Suprapubic skin (tissue), 4 donors: ENCODE data around the gene SLC17A5. TPM values are rescaled to one million over a fixed set of nuclear protein-coding genes. Genes with fewer than 3 reads are reported as not detected.
A peak's percentile ranks its signal among the peaks of the same experiment; 100 is the strongest.

Experiments
- DNase-seq, 2 donors: peaks; one replicate each; pipeline ENCODE4 v3.0.0-alpha.2; 2019; ENCODE audit warnings: low spot score in 2 of 2
- H3K27ac ChIP-seq: fragments of 200-600 bp; sonication (generic); one replicate; pipeline ENCODE4 v1.5.1; 2019
- H3K27me3 ChIP-seq: fragments of 200-600 bp; sonication (generic); one replicate; pipeline ENCODE4 v1.5.1; 2019
- H3K36me3 ChIP-seq: fragments of 200-600 bp; sonication (generic); one replicate; pipeline ENCODE4 v1.5.1; 2019
- H3K4me1 ChIP-seq: fragments of 200-600 bp; sonication (generic); one replicate; pipeline ENCODE4 v1.5.1; 2019
- H3K4me3 ChIP-seq: fragments of 200-600 bp; sonication (generic); one replicate; pipeline ENCODE4 v1.5.1; 2019; ENCODE audit warnings: mild to moderate bottlenecking
- H3K9me3 ChIP-seq: fragments of 200-600 bp; sonication (generic); one replicate; pipeline ENCODE4 v1.5.1; 2019
- EP300 ChIP-seq: sonication (generic); formaldehyde crosslinking; IDR thresholded peaks from one replicate; pipeline ENCODE4 v1.6.1; 2017; ENCODE audit warnings: antibody characterized with exemption
- POLR2A ChIP-seq, 2 donors: fragments of 450-650 bp; IDR thresholded peaks; one replicate each; pipeline ENCODE4 v1.6.1; 2017; ENCODE audit warnings: antibody characterized with exemption in 2 of 2, mild to moderate bottlenecking in 2 of 2, moderate library complexity in 2 of 2
- POLR2AphosphoS5 ChIP-seq, 3 donors: sonication (generic); formaldehyde crosslinking; IDR thresholded peaks; one replicate each; pipeline ENCODE4 v1.6.1; 2017; ENCODE audit warnings: antibody characterized with exemption in 3 of 3
- whole genome bisulfite sequencing: methylation state at CpG from one replicate; pipeline ENCODE4 v1.1.5; 2018; 5-methylcytosine and 5-hydroxymethylcytosine counted together
- total RNA-seq, 4 donors: library from RNA; depleted of rRNA; stranded (reverse); fragments of >200 nt; gene quantifications; one replicate each; pipeline ENCODE4 v1.1.0, GENCODE V29; 2016
- TF ChIP-seq, protein P1 (sequence below), 2 donors: fragments of 200-600 bp in 1 of 2; fragments of 450-650 bp in 1 of 2; sonication (generic) in 1 of 2; IDR thresholded peaks; one replicate each; pipeline ENCODE4 v1.5.1; 2016 to 2019; ENCODE audit warnings: antibody characterized with exemption in 2 of 2, mild to moderate bottlenecking in 1 of 2, moderate library complexity in 1 of 2

SLC17A5 gene, protein sequence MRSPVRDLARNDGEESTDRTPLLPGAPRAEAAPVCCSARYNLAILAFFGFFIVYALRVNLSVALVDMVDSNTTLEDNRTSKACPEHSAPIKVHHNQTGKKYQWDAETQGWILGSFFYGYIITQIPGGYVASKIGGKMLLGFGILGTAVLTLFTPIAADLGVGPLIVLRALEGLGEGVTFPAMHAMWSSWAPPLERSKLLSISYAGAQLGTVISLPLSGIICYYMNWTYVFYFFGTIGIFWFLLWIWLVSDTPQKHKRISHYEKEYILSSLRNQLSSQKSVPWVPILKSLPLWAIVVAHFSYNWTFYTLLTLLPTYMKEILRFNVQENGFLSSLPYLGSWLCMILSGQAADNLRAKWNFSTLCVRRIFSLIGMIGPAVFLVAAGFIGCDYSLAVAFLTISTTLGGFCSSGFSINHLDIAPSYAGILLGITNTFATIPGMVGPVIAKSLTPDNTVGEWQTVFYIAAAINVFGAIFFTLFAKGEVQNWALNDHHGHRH
- total RNA-seq, result 10 to 100 TPM in 2 of 4 donors, 1 to 10 TPM in 2; 8.0 to 14.0 (median 11.2) TPM

DNA sequence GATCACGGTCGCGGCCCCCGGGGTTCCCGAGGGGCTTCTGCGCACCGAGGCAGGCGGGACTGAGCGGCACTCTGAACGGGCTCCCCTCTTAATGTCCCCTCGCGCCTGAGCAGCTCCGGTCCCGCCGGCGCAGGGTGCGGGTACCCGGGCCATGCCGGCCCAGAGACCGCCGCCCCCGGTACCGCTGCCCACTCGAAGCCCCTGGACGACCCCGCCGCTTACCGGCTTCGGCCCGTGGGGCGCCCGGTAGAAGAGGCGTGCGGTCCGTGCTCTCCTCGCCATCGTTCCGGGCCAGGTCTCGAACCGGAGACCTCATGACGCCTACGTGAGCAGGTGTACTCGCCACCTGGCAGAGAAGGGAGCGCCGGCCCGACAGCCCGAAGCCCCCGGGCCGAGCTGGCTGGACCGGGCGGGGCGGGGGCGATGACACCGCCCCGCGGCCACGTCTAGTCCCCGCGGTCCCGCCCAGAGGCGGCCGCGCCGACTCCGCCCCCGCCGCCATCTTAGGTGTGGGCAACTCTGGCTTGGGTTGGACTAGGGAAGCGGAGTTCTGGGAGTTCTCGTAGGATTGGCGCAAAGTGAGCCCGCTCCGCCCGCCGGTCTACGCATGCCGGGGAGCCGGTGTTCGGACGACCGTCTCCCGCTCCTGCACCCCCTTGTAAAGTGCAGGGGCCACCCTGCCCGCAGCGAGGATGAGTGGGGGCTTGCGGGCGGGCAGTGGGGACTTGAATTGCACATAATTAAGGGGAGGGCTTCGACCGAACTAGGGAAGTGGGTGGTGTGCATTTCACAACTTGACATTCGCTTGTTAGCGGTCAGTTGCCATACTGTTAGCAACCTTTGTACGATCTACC is at the start of gene SLC17A5:
TSS of gene SLC17A5 (minus strand) at position 422 of the 854 bp plus-strand sequence. CDS start at position 316, 106 bp downstream.
- no peaks in the 10 kb centered on the region for H3K27me3 ChIP-seq
- no peaks in the 10 kb centered on the region for H3K9me3 ChIP-seq
- peak within 1 kb of the TSS; percentile 91 for H3K27ac ChIP-seq
- H3K36me3 ChIP-seq, result no peaks in the 10 kb centered on the region
- peak within 1 kb of the TSS; percentile 83 for H3K4me3 ChIP-seq
- TF ChIP-seq, protein P1, sequence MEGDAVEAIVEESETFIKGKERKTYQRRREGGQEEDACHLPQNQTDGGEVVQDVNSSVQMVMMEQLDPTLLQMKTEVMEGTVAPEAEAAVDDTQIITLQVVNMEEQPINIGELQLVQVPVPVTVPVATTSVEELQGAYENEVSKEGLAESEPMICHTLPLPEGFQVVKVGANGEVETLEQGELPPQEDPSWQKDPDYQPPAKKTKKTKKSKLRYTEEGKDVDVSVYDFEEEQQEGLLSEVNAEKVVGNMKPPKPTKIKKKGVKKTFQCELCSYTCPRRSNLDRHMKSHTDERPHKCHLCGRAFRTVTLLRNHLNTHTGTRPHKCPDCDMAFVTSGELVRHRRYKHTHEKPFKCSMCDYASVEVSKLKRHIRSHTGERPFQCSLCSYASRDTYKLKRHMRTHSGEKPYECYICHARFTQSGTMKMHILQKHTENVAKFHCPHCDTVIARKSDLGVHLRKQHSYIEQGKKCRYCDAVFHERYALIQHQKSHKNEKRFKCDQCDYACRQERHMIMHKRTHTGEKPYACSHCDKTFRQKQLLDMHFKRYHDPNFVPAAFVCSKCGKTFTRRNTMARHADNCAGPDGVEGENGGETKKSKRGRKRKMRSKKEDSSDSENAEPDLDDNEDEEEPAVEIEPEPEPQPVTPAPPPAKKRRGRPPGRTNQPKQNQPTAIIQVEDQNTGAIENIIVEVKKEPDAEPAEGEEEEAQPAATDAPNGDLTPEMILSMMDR (IDR thresholded peaks at IDR 0.05), result no peak
- TF ChIP-seq EP300 (no peak), POLR2AphosphoS5 (IDR thresholded peaks at IDR 0.05) (peak in 2 of 3 donors; percentile 41 to 69), POLR2A (IDR thresholded peaks at IDR 0.05) (no peak)
- DNase-seq, result peak; percentile 95
- H3K4me1 ChIP-seq, result peaks cover 19% of the 10 kb centered on the region
- 0% methylated on average over 40 of the region's 90 CpGs for WGBS

GRCh38 chr6:73703466-73703865 is 49.7 kb upstream of the SLC17A5 start:
- peaks cover 39% of the 10 kb centered on the region for H3K4me1 ChIP-seq
- WGBS, result 70% methylated on average over 1 of the region's 1 CpG

DNA sequence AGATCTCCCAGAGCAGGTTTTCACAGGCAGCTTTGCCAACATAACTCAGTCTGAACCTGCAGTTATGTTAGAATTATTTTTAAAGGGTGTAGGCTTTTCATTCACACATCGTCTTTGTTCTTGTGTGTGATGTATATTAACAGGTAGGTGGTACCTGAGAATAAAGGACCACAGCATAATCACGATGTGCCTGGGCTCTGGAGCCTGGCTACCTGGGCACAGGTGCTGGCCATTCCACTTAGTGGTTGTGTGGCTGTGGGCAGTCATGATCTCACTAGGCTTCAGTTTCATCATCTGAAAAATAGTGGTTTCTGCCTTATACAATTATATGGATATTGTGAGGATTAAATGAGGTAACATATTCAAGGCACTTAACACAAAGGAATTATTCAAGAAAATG is 48.7 kb upstream of the SLC17A5 start:
- TF ChIP-seq EP300 (no peak), POLR2AphosphoS5 (IDR thresholded peaks at IDR 0.05) (no peak), POLR2A (IDR thresholded peaks at IDR 0.05) (no peak)
- TF ChIP-seq, protein P1 (IDR thresholded peaks at IDR 0.05), result no peak
- Histone ChIP-seq H3K9me3 (no peaks in the 10 kb centered on the region), H3K27me3 (no peaks in the 10 kb centered on the region), H3K27ac (peak overlapping the region; percentile 77), H3K4me3 (no peak overlapping the region), H3K4me1 (peaks cover 42% of the 10 kb centered on the region), H3K36me3 (no peaks in the 10 kb centered on the region)
- WGBS, result 64% methylated on average over 2 of the region's 2 CpGs
- no peak for DNase-seq

More at GRCh38 chr6:73703466-73703865, 49.7 kb upstream of the SLC17A5 start:
- H3K27me3 ChIP-seq, result no peaks in the 10 kb centered on the region
- DNase-seq, result no peak
- no peak for TF ChIP-seq POLR2AphosphoS5 (IDR thresholded peaks at IDR 0.05)
- no peak for TF ChIP-seq EP300
- TF ChIP-seq, protein P1 (IDR thresholded peaks at IDR 0.05), result no peak
- TF ChIP-seq POLR2A (IDR thresholded peaks at IDR 0.05), result no peak
- H3K36me3 ChIP-seq, result no peaks in the 10 kb centered on the region
- H3K4me3 ChIP-seq, result no peak overlapping the region
- peak overlapping the region; percentile 77 for H3K27ac ChIP-seq
- H3K9me3 ChIP-seq, result no peaks in the 10 kb centered on the region

DNA sequence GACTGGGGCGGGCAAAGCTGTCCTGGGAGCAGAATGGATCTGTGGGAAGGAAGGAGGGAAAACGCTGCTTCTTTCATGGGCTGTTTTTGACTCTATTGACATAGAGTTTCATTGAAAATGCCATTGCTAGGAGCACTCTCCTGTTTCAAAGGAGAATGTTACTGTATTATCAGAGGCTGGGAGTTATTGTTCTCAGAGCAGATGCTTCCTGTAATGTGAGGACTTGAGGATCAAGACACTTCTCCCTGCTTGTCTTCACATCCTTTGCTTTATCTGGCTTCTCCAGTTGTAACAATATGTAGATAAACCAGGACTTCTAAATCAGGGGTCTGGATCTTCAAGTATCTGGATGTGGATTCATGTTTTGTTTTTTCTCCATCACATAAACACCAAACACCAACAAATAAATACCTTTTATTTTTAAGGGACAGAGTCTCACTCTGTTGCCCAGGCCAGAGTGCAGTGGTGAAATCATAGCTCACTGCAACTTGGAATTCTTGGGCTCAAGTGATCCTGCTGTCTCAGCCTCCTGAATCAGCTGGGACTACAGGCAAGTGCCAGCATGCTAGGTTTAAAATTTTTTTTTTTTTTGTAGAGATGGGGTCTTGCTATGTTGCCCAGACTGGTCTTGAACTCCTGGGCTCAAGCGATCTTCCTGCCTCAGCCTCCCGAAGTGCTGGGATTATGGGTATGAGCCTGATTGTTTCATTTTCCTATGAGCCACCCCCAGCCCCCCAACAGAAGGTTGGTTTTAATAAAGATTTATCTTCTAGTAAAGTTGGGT is 46.1 kb upstream of the SLC17A5 start:
- TF ChIP-seq, protein P1 (IDR thresholded peaks at IDR 0.05), result no peak
- TF ChIP-seq POLR2A (IDR thresholded peaks at IDR 0.05) (no peak), POLR2AphosphoS5 (IDR thresholded peaks at IDR 0.05) (no peak), EP300 (no peak)
- no peak overlapping the region for H3K27ac ChIP-seq
- H3K27me3 ChIP-seq, result no peaks in the 10 kb centered on the region
- no peaks in the 10 kb centered on the region for H3K36me3 ChIP-seq
- no peak for DNase-seq
- no peak overlapping the region for H3K4me3 ChIP-seq
- H3K9me3 ChIP-seq, result no peaks in the 10 kb centered on the region
- peaks cover 55% of the 10 kb centered on the region for H3K4me1 ChIP-seq
- WGBS, result 88% methylated on average over 4 of the region's 4 CpGs
